DMS53 treated with DMSO at 0.1 percent for 48 hours (cell line): ENCODE data around the gene FNBP1L.

ENCODE experiments used
- DNase-seq: peaks from one replicate; lab custom pipeline; 2025; ENCODE audit not compliant: unreplicated experiment; lab: John Stamatoyannopoulos, UW

FNBP1L gene

DNA sequence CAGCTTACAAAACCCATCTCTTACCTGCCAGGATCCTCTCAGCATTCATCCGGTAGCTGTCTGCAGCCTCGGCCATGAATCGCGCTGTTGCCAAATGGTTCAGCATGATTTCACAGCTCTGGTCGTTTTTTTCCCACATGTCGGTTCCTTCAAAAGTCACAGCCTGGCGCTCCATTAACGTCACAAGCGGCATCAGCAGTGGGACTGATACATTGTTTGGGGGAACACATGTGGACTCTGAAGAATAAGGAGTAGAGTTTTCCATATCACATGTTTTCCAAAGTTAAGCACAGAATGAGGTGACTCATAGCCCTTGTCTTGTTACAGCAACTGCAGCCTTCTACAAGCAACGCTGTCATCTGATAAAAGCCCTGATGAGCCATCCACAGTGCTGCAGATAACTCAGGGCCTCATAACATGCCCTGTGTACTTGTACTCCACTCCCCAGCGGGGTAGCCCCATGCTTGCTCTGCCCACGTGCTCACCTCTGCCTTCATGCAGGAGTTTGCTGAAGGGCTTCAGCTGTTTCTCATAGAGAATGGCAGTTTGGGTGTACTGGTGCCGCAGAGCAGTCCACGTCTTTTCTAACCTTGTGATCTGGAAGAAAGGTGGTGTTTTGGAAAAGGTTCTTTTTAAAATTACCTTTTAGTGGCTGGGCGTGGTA is 119.5 kb downstream of the FNBP1L start:
- no peak for DNase-seq

DNA sequence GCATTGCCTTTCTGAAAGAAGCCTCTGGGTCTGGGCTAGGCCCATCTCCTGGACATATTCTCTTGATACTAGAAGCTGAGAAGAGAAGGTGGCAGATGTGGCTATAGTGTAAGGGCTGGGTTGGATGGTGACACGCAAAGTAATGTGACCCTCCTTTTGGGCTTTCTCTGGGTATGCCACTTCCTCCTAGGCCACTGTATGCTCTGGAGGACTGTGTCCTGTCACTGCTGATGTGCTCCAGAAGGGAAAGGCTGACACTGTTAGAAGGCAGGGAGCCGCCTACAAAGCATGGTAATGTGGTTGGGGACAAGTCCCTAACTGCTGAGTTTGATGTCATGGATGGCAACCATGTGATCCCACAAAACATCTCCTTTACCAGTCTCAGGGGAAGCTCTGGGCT is 121.6 kb downstream of the FNBP1L start:
- no peak for DNase-seq

DNA sequence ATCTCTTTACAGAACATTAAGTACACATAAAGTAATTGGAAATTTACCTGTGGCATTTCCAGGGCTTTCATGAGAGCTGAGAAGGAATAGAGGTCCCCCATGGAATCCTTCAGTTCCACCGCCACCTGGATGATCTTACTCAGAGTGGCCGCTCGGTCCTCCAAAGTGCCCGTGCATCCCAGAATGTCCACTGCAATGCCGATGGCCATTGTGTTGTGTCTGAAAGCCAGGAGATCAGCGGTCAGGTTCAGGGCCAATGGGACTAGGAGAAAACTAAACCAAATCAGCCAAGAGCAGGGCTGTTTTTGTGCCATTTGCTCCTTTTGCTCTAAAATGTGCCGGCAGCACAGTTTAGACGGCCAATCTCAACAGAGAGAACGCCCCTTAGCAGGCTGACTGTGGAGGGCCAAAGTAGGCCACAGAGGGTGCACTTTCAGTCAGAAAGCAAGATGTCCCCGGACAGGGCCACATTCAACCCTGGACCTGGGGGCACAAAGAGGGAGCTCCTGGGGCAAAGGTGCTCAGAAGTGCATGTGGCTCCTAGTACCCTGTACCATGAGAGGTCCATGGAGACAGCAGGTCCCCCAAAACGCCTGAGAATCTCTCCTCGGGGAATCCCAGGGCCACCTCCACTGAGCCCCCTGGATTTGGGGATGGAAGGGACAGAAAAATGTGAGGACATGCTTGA is 123.8 kb downstream of the FNBP1L start:
- DNase-seq, result no peak

DNA sequence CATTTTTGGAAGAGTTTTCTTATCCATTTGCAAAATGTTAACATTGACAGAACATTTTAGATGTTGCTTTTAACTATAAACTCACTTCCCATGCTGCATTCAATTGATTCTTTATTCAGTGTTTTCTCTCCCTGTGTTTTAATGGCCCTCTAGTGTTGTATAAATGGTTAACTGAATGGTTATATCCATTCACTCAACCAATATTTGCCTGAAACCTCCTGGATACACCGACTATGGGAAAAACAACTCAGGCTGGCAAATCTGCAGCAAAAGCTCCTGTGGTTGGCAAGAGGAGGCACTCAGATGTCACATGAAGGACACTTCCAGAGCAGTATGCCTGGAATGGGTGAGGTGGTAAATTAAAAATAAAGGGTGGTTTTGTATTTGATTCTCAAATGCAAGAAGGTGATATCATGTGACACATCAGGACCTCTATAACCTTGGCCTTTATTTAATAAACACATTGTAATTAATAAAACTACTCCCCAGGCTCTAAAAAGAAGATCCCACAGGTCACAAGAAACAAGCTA is 126.1 kb downstream of the FNBP1L start:
- no peak for DNase-seq

DNA sequence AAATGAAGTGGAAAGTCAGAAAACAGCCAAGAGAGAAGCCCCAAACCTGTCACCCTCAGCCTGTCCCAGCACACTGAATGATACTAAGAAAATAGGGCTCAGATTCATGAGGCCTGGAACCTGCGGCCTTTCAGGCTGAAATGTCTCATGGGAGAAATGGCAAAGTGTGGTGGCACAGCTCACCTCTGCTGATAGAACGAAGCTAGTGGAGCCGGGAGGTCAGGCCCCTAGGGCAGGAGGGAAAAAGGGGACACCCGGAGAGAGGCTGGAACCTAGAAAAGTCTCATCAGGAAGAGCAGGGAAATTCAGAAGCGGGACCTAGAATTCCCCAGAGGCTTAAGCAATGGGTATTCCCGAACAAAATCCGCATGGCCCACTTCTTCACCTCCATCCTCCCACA is 126.6 kb downstream of the FNBP1L start:
- DNase-seq, result no peak

DNA sequence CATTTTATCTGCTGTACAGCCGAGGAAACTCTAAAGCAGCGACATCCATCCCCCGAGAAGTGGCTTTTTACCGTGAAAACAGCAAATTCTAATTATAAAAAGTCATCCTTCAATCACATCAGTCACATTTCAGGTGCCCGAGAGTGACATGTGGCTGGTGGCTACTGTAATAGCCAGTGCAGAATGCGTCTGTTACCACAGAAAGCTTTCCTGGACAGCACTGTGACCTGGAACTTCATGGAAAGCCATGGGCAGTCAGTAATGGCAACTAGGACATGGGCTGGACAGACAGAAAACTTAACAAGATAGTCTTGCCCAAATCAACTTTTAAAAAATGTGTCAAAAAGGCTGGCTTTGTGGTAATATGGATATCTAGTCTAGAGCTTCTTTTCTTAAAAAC is 127.1 kb downstream of the FNBP1L start:
- no peak for DNase-seq

DNA sequence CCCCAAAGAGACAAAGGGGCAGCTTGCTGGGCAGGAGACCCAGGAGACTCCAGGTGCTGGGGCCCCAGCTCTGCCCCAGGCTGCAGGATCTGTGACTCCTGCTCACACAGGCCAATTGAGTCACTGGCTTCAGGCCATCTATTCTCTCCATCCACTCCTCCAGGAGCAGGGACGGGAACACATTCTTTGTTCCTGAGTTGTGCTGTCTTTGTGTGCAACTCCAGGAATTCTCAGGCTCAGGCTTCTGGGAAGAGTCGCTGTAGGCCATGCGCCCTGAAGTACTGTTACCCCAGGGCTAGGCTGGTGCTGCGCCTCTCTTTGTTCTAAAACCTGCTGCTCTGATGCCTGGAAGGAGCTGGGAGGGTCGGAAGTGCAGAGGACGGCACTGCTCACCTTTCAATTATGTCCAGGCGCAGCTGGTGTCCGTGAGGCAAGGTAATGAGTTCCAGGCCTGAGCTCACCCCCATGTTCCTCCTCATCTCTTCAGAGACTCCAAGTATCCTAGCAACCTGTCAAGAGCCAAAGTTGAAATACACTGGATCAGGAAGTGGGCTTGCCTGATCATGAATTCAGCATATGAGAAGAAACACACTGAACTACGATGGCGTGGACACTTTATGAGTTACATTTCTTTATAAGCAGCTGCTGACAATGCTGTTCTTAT is 127.8 kb downstream of the FNBP1L start:
- no peak for DNase-seq

DNA sequence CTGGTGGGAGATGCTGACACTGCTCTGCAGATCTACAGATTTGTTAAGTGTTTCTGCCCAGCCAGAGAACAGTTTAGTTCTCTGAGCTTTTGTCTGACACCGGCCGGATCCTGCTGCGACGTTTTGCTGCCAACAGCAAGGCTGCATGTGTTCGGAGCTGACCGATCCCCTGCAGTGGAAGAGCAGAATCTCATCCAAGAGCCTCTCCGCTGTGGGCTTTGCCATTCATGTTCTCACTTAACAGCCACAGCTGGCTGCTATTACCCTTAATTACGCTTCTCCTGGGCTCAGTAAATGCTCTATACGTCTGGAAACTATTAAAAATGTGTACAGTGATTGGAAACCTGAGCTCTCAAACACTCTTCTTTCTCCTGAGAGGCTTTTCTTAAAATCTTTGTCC is 128.4 kb downstream of the FNBP1L start:
- DNase-seq, result no peak

DNA sequence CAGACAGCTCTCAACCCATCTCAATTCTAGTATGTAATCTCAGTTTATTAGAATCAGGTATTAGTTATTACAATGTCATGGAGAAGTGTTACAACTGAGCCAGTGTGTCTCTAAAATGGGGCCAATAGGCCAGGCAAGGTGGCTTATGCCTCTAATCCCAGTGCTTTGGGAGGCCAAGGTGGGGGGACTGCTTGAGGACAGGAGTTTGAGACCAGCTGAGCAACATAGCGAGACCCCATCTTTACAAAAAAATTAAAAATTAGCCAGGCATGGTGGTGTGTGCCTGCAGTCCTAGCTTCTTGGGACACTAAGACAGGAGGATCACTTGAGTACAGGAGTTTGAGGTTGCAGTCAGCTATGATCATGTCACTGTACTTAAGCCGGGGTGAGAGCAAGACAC is 128.8 kb downstream of the FNBP1L start:
- DNase-seq, result no peak

DNA sequence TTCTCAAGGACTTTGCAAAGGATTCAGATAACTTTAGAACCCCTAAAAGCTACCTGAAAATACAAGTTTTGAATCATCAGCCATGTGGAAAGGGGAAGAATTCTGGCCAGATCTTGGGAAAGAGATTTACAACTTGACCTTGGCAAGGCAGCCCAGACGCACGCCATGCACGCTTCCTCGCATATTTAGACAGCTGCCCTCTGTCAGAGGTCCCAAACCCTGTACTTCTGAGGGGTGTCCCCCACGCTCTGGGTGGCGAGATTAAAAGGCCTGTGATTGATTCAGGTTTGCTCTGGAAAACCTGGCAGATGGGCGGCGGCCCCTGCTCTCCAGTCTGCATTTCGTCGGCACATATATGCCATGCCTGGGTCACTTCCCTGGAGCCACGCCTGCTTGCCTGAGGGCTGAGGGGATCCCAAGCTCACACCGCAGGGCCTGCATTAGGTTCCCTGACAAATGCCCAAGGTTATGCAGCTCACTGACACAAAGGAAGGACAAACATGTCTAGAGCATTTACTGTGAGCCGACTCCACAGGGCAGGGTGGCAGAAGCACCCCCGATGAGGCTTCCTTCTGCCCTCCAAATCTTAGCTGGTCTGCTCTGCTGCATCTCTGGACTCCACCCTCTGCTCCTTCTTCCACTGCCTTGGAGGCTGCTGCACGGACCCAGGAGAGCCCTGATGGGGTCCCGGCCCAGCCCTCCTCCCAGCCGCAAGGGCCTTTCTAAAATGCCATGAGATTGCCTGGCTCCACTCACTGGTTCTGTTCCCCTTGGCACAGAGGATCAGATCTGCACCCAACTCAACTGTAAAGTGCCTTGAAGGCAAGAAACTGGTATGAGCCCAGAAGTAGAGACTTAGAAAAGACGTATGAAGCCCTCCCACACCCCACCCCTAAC is 129.9 kb downstream of the FNBP1L start:
- DNase-seq, result no peak

DNA sequence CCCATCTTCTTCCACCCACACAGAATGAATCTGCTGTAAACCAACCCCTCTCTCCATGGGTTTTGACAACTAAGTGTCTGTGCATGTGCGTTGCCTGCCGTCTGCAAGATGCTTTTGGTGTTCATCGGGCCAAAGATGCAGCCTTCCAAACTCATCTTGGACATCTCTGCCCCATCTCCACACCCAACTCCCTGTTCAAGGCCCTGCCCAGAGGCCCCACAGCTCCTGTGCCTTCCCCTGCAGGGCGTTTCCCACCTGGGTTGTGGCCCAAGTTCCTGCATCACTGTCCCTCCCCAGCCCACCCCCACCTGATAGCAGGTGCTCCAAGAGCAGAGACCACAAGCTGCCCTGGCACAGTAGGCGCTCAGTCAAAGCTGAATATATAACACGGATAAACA is 130.5 kb downstream of the FNBP1L start:
- DNase-seq, result no peak

DNA sequence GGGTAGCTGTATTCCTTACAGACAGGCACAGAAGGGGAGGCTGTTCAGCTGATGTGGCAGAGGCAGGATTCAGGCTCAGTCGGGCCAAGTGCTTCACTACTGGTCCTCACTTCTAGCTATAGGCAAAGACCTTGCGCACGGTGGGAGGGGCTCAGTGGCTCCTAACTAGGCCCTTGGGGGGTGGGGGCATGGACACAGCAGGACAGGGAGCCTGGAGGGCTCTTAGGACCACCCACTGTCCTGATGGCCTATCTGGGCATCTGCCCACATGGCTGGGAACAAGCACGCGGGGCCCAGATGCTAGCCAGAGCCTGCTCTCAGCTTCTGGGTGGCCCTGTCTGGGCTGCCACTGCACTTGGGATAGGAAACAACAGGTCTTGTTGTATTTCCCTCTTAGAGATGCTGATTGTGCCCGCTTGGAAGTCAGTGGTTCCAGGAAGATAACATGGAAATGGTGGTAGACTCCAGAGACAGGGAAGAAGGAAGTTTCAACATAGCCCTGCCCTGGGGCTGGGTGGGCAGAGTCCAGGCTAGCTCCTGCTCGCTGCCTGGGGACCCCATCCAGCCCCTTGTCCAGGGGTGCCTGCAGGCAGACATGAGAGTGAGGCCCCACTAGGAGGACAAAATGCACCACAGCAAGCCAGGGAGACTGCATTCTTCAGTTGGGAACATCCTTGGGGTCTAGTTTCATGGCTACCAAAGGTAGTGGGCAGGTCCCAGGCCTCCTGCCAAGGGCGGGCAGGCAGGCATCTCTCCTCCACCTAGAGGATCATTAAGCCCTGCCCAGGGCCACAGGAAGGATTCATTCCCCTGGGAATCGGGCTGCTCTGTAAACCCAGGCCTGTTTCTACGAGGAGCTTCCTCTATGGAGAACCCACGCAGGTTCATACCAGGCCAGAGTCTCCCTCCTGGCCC is 131.2 kb downstream of the FNBP1L start:
- DNase-seq, result no peak

DNA sequence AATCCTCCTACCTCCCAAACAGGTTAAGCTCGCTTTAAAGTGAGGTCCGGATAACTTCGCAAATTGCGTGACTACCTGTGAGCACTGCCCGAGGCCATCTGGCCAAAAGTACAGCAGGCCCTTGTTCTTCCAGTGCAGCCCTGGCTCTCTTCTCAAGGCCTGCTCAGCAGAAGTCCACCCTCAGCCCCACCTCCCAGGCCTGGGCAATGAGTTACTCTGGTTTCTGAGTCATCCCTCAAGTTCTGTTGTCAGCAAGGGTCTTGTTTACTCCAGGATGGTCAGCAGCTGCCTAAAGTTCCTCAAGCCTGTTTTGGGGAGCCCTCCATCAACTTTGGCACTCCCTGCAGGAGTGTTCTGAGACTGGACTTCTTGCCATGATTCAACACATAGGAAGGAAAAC is 132.0 kb downstream of the FNBP1L start:
- DNase-seq, result no peak

DNA sequence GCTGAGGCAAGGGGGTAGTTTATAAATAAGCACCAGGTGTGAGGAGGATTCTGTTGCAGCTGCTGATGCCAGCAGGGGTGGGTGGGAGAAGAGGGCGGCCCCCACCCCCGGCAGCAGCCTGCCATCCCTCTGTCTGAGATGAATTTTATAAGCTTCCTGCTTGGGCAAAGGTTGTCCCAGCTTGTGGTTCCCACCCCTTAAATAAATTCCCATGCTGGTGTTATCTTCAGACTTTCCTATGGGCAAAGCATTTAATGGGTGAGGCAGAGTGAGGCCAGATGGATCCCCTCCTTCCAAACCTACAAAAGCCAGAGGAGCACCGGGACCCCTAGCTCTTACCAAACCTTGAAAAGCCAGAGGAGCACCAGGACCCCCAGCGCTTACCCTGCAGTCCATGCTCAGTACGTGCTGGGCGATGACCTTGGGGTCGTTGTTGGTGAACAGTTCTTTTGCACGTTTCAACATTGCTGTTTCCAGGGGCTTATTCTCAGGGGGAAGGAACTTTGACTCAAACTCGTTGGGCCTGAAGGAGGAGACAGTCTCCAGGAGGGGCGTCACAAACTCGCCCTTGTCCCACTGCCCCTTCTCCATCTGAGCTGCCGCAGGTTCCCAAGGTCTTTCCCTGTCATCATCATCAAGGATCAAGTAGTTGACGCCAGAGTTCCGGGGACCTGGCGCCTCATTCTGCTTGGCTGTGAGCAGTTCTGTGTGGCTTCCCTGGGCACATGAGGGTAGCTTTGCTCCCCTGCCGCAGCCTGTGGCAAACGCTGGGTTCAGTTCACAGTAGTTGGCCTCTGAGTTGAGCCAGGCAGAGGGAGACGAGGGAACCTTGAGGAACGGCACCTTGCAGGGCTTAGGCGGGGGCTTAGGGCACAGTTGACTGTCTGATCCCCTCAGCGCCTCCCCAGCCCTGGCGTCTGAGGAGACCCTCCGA is 134.3 kb downstream of the FNBP1L start:
- no peak for DNase-seq

DNA sequence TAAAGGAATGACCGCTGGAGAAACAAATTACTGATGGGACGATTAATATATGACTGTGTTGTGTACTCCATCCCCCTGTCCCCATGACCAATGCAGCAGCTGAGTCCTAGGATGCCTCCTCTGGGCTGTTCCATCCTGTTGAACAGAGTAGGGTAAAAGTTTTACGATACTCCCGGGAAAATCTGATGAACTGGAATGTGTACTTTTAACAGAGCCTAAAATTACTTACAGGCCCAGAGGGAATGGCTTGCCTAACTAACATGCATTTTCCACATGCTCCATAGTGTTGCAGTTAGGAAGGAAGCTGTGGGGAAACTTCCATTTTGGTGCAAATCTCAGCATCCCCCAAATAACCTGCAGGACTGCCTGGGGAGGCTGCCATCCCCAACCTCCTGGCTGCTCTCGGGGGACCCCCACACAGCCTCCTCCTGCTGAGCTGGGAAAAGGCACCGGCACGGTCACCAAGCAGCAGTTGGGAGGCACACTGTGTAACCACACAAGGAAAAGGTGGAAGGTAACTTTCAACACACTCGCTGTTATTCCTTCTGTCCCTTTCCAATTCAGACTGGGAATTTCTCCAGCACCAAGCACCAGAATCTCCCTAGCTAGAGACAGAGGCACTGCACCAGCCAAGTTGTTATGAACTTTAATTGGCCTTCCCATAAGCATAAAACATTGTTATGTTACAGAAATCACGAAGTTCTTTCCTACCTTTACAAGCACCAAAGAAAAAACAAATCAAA is 136.5 kb downstream of the FNBP1L start:
- no peak for DNase-seq

DNA sequence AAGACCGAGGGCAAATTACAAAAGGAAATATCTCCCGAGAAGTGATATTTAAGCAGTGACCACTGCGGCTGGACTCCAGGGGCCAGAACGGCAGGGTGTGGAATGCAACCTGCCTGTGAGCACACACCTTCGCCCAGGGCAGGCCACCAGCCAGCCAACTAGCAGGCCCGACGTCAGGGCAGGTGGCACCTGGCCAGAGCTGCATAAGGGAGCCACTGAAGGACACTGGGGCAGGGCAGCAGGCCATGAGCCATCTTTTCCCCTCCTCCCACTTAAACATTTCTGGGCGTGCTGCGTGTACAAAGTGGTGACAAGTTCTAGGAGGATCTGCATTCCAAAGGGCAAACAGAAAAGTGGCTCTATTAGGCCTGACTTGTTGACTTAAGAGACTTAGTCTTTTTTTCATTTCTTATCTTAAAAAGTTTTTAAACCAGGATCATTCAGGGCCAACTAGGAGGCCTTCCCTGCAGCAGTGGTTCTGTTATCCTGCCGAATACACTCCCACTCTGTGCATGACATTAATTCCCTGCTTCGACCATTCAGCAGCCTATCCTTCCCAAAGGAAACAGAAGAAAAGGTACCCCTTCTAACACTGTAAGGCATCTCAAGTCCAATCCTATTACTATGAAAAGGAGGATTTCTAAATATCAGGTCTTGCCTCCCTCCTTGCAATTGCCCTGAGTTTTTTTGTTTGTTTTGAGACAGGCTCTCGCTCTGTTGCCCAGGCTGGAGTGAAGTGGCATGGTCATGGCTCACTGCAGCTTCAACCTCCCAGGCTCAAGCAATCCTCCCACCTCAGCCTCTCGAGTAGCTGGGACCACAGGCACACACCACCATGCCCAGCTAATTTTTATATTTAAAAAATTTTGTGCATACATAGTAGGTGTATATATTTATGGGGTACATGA is 137.4 kb downstream of the FNBP1L start:
- DNase-seq, result peak; percentile 69

DNA sequence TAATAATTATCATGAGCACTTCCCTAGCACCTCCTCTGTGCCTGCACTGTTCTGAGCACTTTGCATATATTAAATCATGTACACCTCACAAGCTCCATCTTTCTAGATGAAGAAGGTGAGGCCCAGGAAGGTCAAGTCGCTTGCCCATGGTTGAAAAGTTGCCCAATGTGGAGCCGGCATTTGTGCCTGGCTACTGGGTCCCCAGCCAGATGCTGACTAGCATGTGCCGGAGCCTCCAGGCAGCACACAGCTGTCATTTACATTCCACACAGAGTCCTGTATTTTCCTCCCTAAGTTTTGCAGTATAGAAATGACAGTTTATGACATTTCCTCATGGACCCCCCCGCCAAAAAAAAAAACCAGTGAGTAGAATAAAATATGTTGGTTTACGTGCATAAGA is 139.4 kb downstream of the FNBP1L start:
- no peak for DNase-seq
